AG04450 (cell line): ENCODE results near the gene TMPRSS6. TPM values are rescaled to one million over a fixed set of nuclear protein-coding genes. Genes with fewer than 3 reads are reported as not detected.

Source experiments
- CTCF ChIA-PET: fragments of 300-600, 350-600 bp; formaldehyde crosslinking; extraction: SDS; loops from one replicate; lab custom pipeline; 2022; ENCODE audit warnings: antibody characterized with exemption, inconsistent platforms; lab: Charles Lee
- POLR2A ChIA-PET: fragments of 350-600 bp; formaldehyde crosslinking; extraction: SDS; loops from one replicate; lab custom pipeline; 2021; ENCODE audit warnings: antibody characterized with exemption, inconsistent platforms; lab: Yijun Ruan, JAX
- DNase-seq: peaks from one replicate; pipeline ENCODE4 v3.0.0-alpha.2; 2011; ENCODE audit warnings: low read depth, low spot score
- H3K27ac ChIP-seq: one replicate; pipeline ENCODE4 v1.5.1; 2012; ENCODE audit warnings: low read depth, low read length, control low read depth
- H3K27me3 ChIP-seq: one replicate; pipeline ENCODE4 v1.6.0; 2012; ENCODE audit warnings: low read length; ENCODE audit not compliant: control insufficient read depth, insufficient read depth
- H3K4me3 ChIP-seq: 2 replicates; pipeline ENCODE4 v1.5.1; 2011; ENCODE audit warnings: mild to moderate bottlenecking, low read depth, low read length, control low read depth
- H3K9me3 ChIP-seq: 2 replicates; pipeline ENCODE4 v1.5.1; 2012; ENCODE audit warnings: low read length; ENCODE audit not compliant: control insufficient read depth, insufficient read depth
- CTCF ChIP-seq: IDR thresholded peaks from 2 replicates; pipeline ENCODE4 v1.5.1; 2011; ENCODE audit warnings: low read depth, low read length, control low read depth, inconsistent platforms
- polyA plus RNA-seq: library from polyadenylated mRNA; depleted of rRNA; stranded (reverse); fragments of >200 nt; gene quantifications from 2 replicates; pipeline ENCODE4 v1.2.3, GENCODE V29; 2011

The TMPRSS6 gene
- polyA plus RNA-seq, 1 experiment, result not detected

GRCh38 chr22:37043828-37044538 is 65.5 kb downstream of the TMPRSS6 start:
- no peak for DNase-seq
- CTCF ChIA-PET, result interaction anchor here (0.7 to 2.1 kb wide), 4 partner anchors 11 to 261 kb away, joined by 3 to 11 read pairs (median 3); no protein-coding TSS in a partner anchor
- TF ChIP-seq CTCF, result peak; percentile 62
- Histone ChIP-seq H3K9me3 (no peaks in the 10 kb centered on the region), H3K27me3 (no peaks in the 10 kb centered on the region), H3K27ac (no peak overlapping the region), H3K4me3 (no peak overlapping the region)
- POLR2A ChIA-PET, result no interaction called here

- no peak for DNase-seq
- POLR2A ChIA-PET, result interaction anchor here (0.5 kb wide), 1 partner anchor 26 kb away, joined by 4 read pairs; no protein-coding TSS in a partner anchor
- H3K27me3 ChIP-seq, result no peaks in the 10 kb centered on the region
- H3K4me3 ChIP-seq, result no peak overlapping the region
- no peak for TF ChIP-seq CTCF
- H3K27ac ChIP-seq, result no peak overlapping the region
- CTCF ChIA-PET, result interaction anchor here (0.8 to 2.1 kb wide), 4 partner anchors 9 to 493 kb away, joined by 3 to 11 read pairs (median 3); no protein-coding TSS in a partner anchor
- H3K9me3 ChIP-seq, result no peaks in the 10 kb centered on the region
Observed at GRCh38 chr22:37043209-37043827, 66.2 kb downstream of the TMPRSS6 start.

- Histone ChIP-seq H3K27ac (no peak overlapping the region), H3K9me3 (no peaks in the 10 kb centered on the region), H3K27me3 (peaks cover 7% of the 10 kb centered on the region), H3K4me3 (no peak overlapping the region)
- no peak for DNase-seq
- TF ChIP-seq CTCF, result no peak
- CTCF ChIA-PET, result interaction anchor here (1.9 kb wide), 1 partner anchor 18 kb away, joined by 4 read pairs; no protein-coding TSS in a partner anchor
- POLR2A ChIA-PET, result no interaction called here
Observed at GRCh38 chr22:37039466-37039865, 70.0 kb downstream of the TMPRSS6 start.

- H3K27ac ChIP-seq, result no peak overlapping the region
- no peak for DNase-seq
- ChIA-PET POLR2A (no interaction called here), CTCF (no interaction called here)
- no peak overlapping the region for H3K4me3 ChIP-seq
- no peaks in the 10 kb centered on the region for H3K9me3 ChIP-seq
- TF ChIP-seq CTCF, result no peak
- H3K27me3 ChIP-seq, result peaks cover 7% of the 10 kb centered on the region
Observed at GRCh38 chr22:37037669-37038068, 71.8 kb downstream of the TMPRSS6 start.
